ENCODE results near the gene SIN3B. TPM values are rescaled to one million over a fixed set of nuclear protein-coding genes. Genes with fewer than 3 reads are reported as not detected.

Gene SIN3B
- polyA plus RNA-seq, 1 of the 3 experiments (the other 2 are of a cell fraction), result 29.7 TPM

DNA sequence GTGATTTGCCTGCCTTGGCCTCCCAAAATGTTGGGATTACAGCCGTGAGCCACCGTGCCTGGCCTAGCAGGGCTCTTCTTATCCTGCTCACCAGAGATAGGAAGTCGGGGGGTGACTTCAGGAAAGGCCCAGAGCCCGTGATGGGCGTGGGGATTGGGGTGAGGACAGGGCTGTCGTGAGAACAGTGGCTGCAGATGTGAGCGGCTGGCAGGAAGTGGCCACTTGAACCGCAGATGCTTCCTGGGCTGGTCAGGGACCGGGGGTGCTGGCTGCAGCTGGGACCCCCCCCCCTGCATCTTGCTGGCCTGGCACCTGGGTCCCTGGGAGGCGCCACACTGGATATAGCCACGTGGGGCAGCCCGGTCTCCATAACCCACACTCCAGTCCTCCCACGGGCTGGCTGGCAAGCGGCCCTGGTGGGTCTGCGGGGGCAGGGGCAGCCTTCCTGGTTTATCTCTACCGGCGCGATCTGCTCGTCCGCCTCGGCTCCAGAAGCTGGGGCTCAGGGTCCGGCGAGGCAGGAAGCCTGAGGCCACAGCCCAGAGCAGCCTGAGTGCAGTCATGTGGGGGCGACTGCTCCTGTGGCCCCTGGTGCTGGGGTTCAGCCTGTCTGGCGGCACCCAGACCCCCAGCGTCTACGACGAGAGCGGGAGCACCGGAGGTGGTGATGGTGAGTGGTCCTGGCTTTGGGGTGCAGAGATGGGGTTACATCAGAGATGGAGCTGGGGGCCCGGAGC is 59.6 kb downstream of the SIN3B start, which contains the start of gene F2RL3:
Gene F2RL3, plus strand, starts transcription at position 371 of the 737 bp plus-strand sequence. Its CDS starts 191 bp downstream, at position 562.
- Histone ChIP-seq H3F3A (replicated peaks; ENCODE audit: insufficient read depth) (no peaks in the 10 kb centered on the region), H3K4me1 (ENCODE audit: control insufficient read depth in 1 of 2, insufficient read depth in 2 of 2, low read depth in 1 of 2, low read length in 1 of 2) (peaks cover 0 to 16% of the 10 kb centered on the region in 2 experiments; a peak in 1 of 4 replicates), H3K4me2 (0 out of 2 replicates have a peak within 1 kb of the TSS, but pooled peaks have one; percentile 15), H3K27ac (ENCODE audit: low read depth in 2 of 2, low read length in 1 of 2) (no peak within 1 kb of the TSS), H3K4me3 (ENCODE audit: low read depth in 2 of 2, low read length in 1 of 2) (no peak within 1 kb of the TSS), H2AFZ (ENCODE audit: low read depth) (no peak within 1 kb of the TSS), H3K9me3 (no peaks in the 10 kb centered on the region), H3K79me2 (ENCODE audit: insufficient read depth) (no peaks in the 10 kb centered on the region), H3K9me2 (no peaks in the 10 kb centered on the region), H3K9ac (no peak within 1 kb of the TSS), H4K20me1 (ENCODE audit: insufficient read depth) (no peaks in the 10 kb centered on the region), H3K36me3 (replicated peaks in 1 of 2; ENCODE audit: control insufficient read depth in 1 of 2, insufficient read depth in 2 of 2, low read length in 1 of 2) (no peaks in the 10 kb centered on the region), H3K27me3 (ENCODE audit: insufficient read depth) (no peaks in the 10 kb centered on the region)
- peak; percentile 71 for DNase-seq
- TF ChIP-seq, protein P1, sequence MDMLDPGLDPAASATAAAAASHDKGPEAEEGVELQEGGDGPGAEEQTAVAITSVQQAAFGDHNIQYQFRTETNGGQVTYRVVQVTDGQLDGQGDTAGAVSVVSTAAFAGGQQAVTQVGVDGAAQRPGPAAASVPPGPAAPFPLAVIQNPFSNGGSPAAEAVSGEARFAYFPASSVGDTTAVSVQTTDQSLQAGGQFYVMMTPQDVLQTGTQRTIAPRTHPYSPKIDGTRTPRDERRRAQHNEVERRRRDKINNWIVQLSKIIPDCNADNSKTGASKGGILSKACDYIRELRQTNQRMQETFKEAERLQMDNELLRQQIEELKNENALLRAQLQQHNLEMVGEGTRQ (IDR thresholded peaks at IDR 0.05; ENCODE audit: borderline replicate concordance, low read depth, low read length), result no peak
- TF ChIP-seq FOXM1 (IDR thresholded peaks at IDR 0.05; ENCODE audit: low read depth) (no peak), RCOR1 (IDR thresholded peaks at IDR 0.05; ENCODE audit: low read length) (no peak), TEAD4 (IDR thresholded peaks at IDR 0.05; ENCODE audit: borderline replicate concordance, insufficient read depth) (no peak), JUND (IDR thresholded peaks at IDR 0.05) (no peak), RAD21 (IDR thresholded peaks at IDR 0.05; ENCODE audit: low read length) (no peak), GABPA (IDR thresholded peaks at IDR 0.05; ENCODE audit: low read depth) (no peak), ELF1 (IDR thresholded peaks at IDR 0.05) (no peak), CHD2 (IDR thresholded peaks at IDR 0.05; ENCODE audit: low read length, partially characterized antibody) (no peak), NFIC (IDR thresholded peaks at IDR 0.05; ENCODE audit: borderline replicate concordance) (no peak)
- CTCF ChIA-PET, result interaction anchor here (0.9 kb wide), 1 partner anchor 48 kb away, joined by 3 read pairs; no protein-coding TSS in a partner anchor
- POLR2A ChIA-PET, result no interaction called here
- WGBS (ENCODE audit: low lambda C conversion rate), result 50% methylated on average over 18 of the region's 31 CpGs

DNA sequence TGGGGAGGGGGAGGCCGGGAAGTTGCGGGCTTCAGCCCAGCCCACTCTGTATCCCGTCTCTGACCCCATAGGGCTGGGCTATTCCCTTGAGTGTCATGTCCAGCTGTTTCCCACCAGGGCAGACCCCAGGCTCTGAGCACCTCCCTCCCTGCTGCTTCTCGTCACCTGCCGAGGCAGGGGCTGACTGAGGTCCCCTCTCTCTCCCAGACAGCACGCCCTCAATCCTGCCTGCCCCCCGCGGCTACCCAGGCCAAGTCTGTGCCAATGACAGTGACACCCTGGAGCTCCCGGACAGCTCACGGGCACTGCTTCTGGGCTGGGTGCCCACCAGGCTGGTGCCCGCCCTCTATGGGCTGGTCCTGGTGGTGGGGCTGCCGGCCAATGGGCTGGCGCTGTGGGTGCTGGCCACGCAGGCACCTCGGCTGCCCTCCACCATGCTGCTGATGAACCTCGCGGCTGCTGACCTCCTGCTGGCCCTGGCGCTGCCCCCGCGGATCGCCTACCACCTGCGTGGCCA is 60.2 kb downstream of the SIN3B start:
- H3K4me1 ChIP-seq (ENCODE audit: control insufficient read depth in 1 of 2, insufficient read depth in 2 of 2, low read depth in 1 of 2, low read length in 1 of 2), result peaks cover 0 to 16% of the 10 kb centered on the region in 2 experiments; a peak in 1 of 4 replicates
- H3K9me3 ChIP-seq, result no peaks in the 10 kb centered on the region
- POLR2A ChIA-PET, result no interaction called here
- peak; percentile 90 for DNase-seq
- H4K20me1 ChIP-seq (ENCODE audit: insufficient read depth), result no peaks in the 10 kb centered on the region
- no peak overlapping the region for H3K9ac ChIP-seq
- no peaks in the 10 kb centered on the region for H3K79me2 ChIP-seq (ENCODE audit: insufficient read depth)
- H3K27ac ChIP-seq (ENCODE audit: low read depth in 2 of 2, low read length in 1 of 2), result no peak overlapping the region
- H3F3A ChIP-seq (replicated peaks; ENCODE audit: insufficient read depth), result no peaks in the 10 kb centered on the region
- H3K4me3 ChIP-seq (ENCODE audit: low read depth in 2 of 2, low read length in 1 of 2), result no peak overlapping the region
- CTCF ChIA-PET, result interaction anchor here (0.9 kb wide), 1 partner anchor 48 kb away, joined by 3 read pairs; no protein-coding TSS in a partner anchor
- H3K4me2 ChIP-seq, result 0 out of 2 replicates have a peak overlapping the region, but pooled peaks have one; percentile 15
- H3K9me2 ChIP-seq, result no peaks in the 10 kb centered on the region
- 42% methylated on average over 5 of the region's 22 CpGs for WGBS (ENCODE audit: low lambda C conversion rate)
- TF ChIP-seq, protein P2, sequence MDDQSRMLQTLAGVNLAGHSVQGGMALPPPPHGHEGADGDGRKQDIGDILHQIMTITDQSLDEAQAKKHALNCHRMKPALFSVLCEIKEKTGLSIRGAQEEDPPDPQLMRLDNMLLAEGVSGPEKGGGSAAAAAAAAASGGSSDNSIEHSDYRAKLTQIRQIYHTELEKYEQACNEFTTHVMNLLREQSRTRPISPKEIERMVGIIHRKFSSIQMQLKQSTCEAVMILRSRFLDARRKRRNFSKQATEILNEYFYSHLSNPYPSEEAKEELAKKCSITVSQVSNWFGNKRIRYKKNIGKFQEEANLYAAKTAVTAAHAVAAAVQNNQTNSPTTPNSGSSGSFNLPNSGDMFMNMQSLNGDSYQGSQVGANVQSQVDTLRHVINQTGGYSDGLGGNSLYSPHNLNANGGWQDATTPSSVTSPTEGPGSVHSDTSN (IDR thresholded peaks at IDR 0.05), result no peak
- no peak for TF ChIP-seq FOXJ3 (CRISPR knock-in tag; IDR thresholded peaks at IDR 0.05)
- TF ChIP-seq RFX5 (IDR thresholded peaks at IDR 0.05; ENCODE audit: low read length), result no peak
- TF ChIP-seq TCF12 (IDR thresholded peaks at IDR 0.05), result no peak
- H3K36me3 ChIP-seq (replicated peaks in 1 of 2; ENCODE audit: control insufficient read depth in 1 of 2, insufficient read depth in 2 of 2, low read length in 1 of 2), result no peaks in the 10 kb centered on the region
- no peak overlapping the region for H2AFZ ChIP-seq (ENCODE audit: low read depth)
- H3K27me3 ChIP-seq (ENCODE audit: insufficient read depth), result no peaks in the 10 kb centered on the region

Measured in SK-N-SH (cell line).